ENCODE measurements around the gene PTPRN2. TPM values are rescaled to one million over a fixed set of nuclear protein-coding genes. Genes with fewer than 3 reads are reported as not detected.

PTPRN2 gene
- total RNA-seq, 4 donors from 2014 or later = 6.6 to 10.7 (median 8.2) TPM

- DNase-seq (ENCODE audit: low spot score in 2 of 2) = no peak
- H3K4me1 ChIP-seq = no peaks in the 10 kb centered on the region
- TF ChIP-seq CTCF (IDR thresholded peaks at IDR 0.05) = no peak
- no peak for TF ChIP-seq POLR2A (IDR thresholded peaks at IDR 0.05)
- no peak for TF ChIP-seq EP300 (IDR thresholded peaks at IDR 0.05)
- H3K27me3 ChIP-seq = no peaks in the 10 kb centered on the region
- H3K9me3 ChIP-seq = peaks cover 0 to 43% (median 0%) of the 10 kb centered on the region in 4 donors
- 73 to 80% methylated on average over 1 to 4 of the region's 4 CpGs for WGBS, 2 donors
- no peak overlapping the region for H3K27ac ChIP-seq
- H3K4me3 ChIP-seq = no peak overlapping the region
- no peaks in the 10 kb centered on the region for H3K36me3 ChIP-seq
These were observed 780.9 kb downstream of the PTPRN2 start for GRCh38 chr7:157806711-157807110.

GRCh38 chr7:157805713-157806112, 781.9 kb downstream of the PTPRN2 start:
- Histone ChIP-seq H3K27ac (no peak overlapping the region), H3K36me3 (no peaks in the 10 kb centered on the region), H3K9me3 (peaks cover 0 to 43% (median 0%) of the 10 kb centered on the region in 4 donors), H3K4me3 (no peak overlapping the region), H3K4me1 (no peaks in the 10 kb centered on the region), H3K27me3 (no peaks in the 10 kb centered on the region)
- 53 to 68% methylated on average over 6 of the region's 6 CpGs for WGBS, 2 donors
- DNase-seq (ENCODE audit: low spot score in 2 of 2) = no peak
- TF ChIP-seq POLR2A (IDR thresholded peaks at IDR 0.05) = no peak
- no peak for TF ChIP-seq EP300 (IDR thresholded peaks at IDR 0.05)
- TF ChIP-seq CTCF (IDR thresholded peaks at IDR 0.05) = no peak

- Histone ChIP-seq H3K36me3 (no peaks in the 10 kb centered on the region), H3K27me3 (no peaks in the 10 kb centered on the region), H3K27ac (no peak overlapping the region), H3K9me3 (peaks cover 0 to 29% (median 0%) of the 10 kb centered on the region in 4 donors), H3K4me3 (no peak overlapping the region), H3K4me1 (no peaks in the 10 kb centered on the region)
- no peak for DNase-seq (ENCODE audit: low spot score in 2 of 2)
- TF ChIP-seq EP300 (IDR thresholded peaks at IDR 0.05) (no peak), CTCF (IDR thresholded peaks at IDR 0.05) (no peak), POLR2A (IDR thresholded peaks at IDR 0.05) (no peak)
- 92 to 94% methylated on average over 5 of the region's 5 CpGs for WGBS, 2 donors
These were observed 783.7 kb downstream of the PTPRN2 start for GRCh38 chr7:157803906-157804305.

GRCh38 chr7:157801971-157802675, 785.5 kb downstream of the PTPRN2 start:
- TF ChIP-seq EP300 (IDR thresholded peaks at IDR 0.05) = no peak
- no peak for TF ChIP-seq POLR2A (IDR thresholded peaks at IDR 0.05)
- no peak for TF ChIP-seq CTCF (IDR thresholded peaks at IDR 0.05)
- Histone ChIP-seq H3K36me3 (no peaks in the 10 kb centered on the region), H3K27ac (no peak overlapping the region), H3K27me3 (no peaks in the 10 kb centered on the region), H3K9me3 (peaks cover 0 to 22% (median 0%) of the 10 kb centered on the region in 4 donors), H3K4me3 (no peak overlapping the region), H3K4me1 (no peaks in the 10 kb centered on the region)
- DNase-seq (ENCODE audit: low spot score in 2 of 2) = no peak
- WGBS, 2 donors = 94 to 95% methylated on average over 42 of the region's 42 CpGs

- Histone ChIP-seq H3K9me3 (peaks cover 0 to 28% (median 0%) of the 10 kb centered on the region in 4 donors), H3K4me3 (no peak overlapping the region), H3K36me3 (no peaks in the 10 kb centered on the region), H3K4me1 (no peaks in the 10 kb centered on the region), H3K27ac (no peak overlapping the region), H3K27me3 (no peaks in the 10 kb centered on the region)
- TF ChIP-seq EP300 (IDR thresholded peaks at IDR 0.05) (no peak), POLR2A (IDR thresholded peaks at IDR 0.05) (no peak)
- DNase-seq (ENCODE audit: low spot score in 2 of 2) = no peak
- 85 to 87% methylated on average over 21 of the region's 21 CpGs for WGBS, 2 donors
These were observed 786.5 kb downstream of the PTPRN2 start for GRCh38 chr7:157801113-157801512.
